MM.1S (cell line): ENCODE measurements around the gene RAPGEF4.

Experiments used
- EZH2 ChIP-seq: fragments of 300-600 bp; sonication (generic); optimal IDR thresholded peaks from 2 replicates; pipeline ENCODE3; 2017; ENCODE audit warnings: low read depth, mild to moderate bottlenecking, antibody characterized with exemption, low read length, mixed read lengths
- TF ChIP-seq, protein P1 (sequence below): fragments of 300-600 bp; sonication (generic); IDR thresholded peaks from 2 replicates; pipeline ENCODE4 v1.5.1; 2016; ENCODE audit warnings: antibody characterized with exemption, low read length, mixed read lengths

GRCh38 chr2:173091910-173092309 is 356.3 kb downstream of the RAPGEF4 start:
- TF ChIP-seq, protein P1, sequence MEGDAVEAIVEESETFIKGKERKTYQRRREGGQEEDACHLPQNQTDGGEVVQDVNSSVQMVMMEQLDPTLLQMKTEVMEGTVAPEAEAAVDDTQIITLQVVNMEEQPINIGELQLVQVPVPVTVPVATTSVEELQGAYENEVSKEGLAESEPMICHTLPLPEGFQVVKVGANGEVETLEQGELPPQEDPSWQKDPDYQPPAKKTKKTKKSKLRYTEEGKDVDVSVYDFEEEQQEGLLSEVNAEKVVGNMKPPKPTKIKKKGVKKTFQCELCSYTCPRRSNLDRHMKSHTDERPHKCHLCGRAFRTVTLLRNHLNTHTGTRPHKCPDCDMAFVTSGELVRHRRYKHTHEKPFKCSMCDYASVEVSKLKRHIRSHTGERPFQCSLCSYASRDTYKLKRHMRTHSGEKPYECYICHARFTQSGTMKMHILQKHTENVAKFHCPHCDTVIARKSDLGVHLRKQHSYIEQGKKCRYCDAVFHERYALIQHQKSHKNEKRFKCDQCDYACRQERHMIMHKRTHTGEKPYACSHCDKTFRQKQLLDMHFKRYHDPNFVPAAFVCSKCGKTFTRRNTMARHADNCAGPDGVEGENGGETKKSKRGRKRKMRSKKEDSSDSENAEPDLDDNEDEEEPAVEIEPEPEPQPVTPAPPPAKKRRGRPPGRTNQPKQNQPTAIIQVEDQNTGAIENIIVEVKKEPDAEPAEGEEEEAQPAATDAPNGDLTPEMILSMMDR = no peak
- TF ChIP-seq EZH2 = no peak
